Measurements from ENCODE around the gene LRCH1. TPM values are rescaled to one million over a fixed set of nuclear protein-coding genes. Genes with fewer than 3 reads are reported as not detected.

LRCH1 gene
- total and polyA plus RNA-seq, 2 experiments from 2014 or later: 4.7 to 5.0 TPM

DNA sequence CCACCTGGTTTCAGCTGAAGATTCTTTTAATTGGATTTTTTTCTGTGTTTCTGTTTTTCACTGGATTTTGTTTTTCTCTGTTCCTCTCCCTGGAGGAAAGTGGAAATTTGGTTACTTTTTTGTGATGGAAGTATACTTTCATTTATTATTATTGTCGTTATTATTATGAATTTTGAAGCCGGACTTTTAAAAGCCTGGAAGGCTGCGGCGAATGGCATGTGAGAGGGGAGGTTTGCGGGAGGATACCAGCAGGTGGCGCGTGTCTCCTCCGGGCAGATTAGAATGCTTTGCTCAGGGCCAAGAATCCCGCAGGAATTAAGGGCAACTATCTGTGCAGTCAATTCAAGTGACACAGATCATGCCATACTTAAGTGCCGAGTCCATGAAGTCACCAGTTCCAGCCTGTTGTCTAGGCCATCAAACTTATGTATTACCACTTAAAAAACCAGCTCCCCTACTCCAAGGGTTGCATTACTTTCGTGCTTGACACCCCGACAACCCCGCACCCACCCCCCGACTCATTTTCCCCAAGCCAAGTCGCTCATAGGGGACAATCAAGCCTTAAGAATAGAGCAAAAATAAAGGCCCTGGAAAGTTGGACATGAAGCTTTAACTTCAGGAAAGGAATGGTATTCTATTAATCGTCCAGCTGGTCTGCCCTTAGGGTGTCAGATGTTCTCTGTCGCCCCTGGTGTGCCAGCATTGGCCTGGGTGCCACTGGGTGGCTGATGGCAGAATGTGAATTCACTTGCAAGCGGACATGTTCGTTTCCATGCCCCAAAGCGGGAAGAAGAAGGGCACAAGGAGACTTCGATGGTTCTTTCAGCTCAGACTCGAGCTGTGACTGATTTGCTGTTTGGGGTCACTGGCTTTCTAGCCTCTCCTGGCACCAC is 1.3 kb upstream of the LRCH1 start:
- peak overlapping the region; percentile 98 for H3K4me2 ChIP-seq (ENCODE audit: unreplicated experiment)
- peaks cover 24% of the 10 kb centered on the region for H3F3A ChIP-seq (ENCODE audit: insufficient read depth)
- 38 to 39% methylated on average over 21 to 22 of the region's 22 CpGs for WGBS, 2 experiments (ENCODE audit: low coverage in 1 of 2, low lambda C conversion rate in 2 of 2, missing lambda C conversion rate in 2 of 2)
- DNase-seq: peak; percentile 88
- no peaks in the 10 kb centered on the region; the same call in 1 of the 2 replicates for H4K20me1 ChIP-seq (ENCODE audit: insufficient read depth)
- in situ Hi-C loops (cut with MboI): loop anchor here (10.0 kb wide), 1 partner anchor 163 kb away; no protein-coding TSS in a partner anchor
- H2AFZ ChIP-seq: peak overlapping the region; percentile 95
- H3K9me2 ChIP-seq (ENCODE audit: insufficient read depth): no peaks in the 10 kb centered on the region
- no peaks in the 10 kb centered on the region for H3K9me3 ChIP-seq (ENCODE audit: low read depth)
- H3K4me3 ChIP-seq: peak overlapping the region; percentile 91
- H3K79me2 ChIP-seq (ENCODE audit: insufficient read depth): peaks cover 32% of the 10 kb centered on the region
- TF ChIP-seq EZH2phosphoT487 (IDR thresholded peaks at IDR 0.05; ENCODE audit: insufficient read depth, low read depth): no peak
- TF ChIP-seq EZH2 (IDR thresholded peaks at IDR 0.05; ENCODE audit: insufficient read depth, poor library complexity, severe bottlenecking): no peak
- no peaks in the 10 kb centered on the region for H3K27me3 ChIP-seq (replicated peaks; ENCODE audit: insufficient read depth)
- no peak overlapping the region for H3K27ac ChIP-seq
- no peaks in the 10 kb centered on the region for H3K36me3 ChIP-seq (ENCODE audit: low read depth)
- peaks cover 16% of the 10 kb centered on the region for H3K4me1 ChIP-seq (ENCODE audit: insufficient read depth)
- peak overlapping the region; percentile 87; the same call in 1 of the 2 replicates for H3K9ac ChIP-seq

DNA sequence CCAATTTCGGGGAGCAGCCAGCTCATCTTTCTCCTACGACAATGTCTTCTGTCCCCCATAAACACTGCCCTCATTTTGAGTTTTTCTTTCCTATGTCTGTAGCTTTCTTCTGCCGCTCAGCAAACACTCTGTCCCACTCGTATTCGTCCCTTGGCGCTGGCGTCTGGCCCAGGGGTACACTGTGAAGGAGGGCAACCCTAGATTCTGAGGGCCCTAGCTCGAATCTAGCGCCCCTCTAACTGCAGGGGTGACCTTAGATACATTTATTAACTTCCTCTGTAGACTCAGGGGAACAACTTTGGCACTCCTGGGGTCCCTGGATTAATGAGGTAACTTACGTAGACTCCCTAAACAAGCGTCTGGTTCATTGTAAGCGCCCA is 677 bp upstream of the LRCH1 start:
- Histone ChIP-seq H4K20me1 (ENCODE audit: insufficient read depth) (no peaks in the 10 kb centered on the region; the same call in 1 of the 2 replicates), H3K27me3 (replicated peaks; ENCODE audit: insufficient read depth) (no peaks in the 10 kb centered on the region), H3K9ac (peak overlapping the region; percentile 87), H3K4me2 (ENCODE audit: unreplicated experiment) (peak overlapping the region; percentile 98), H3K9me3 (ENCODE audit: low read depth) (no peaks in the 10 kb centered on the region), H3K27ac (0 out of 2 replicates have a peak overlapping the region, but pooled peaks have one; percentile 1), H3K36me3 (ENCODE audit: low read depth) (no peaks in the 10 kb centered on the region), H3K79me2 (ENCODE audit: insufficient read depth) (peaks cover 38% of the 10 kb centered on the region), H3K9me2 (ENCODE audit: insufficient read depth) (no peaks in the 10 kb centered on the region), H3K4me3 (peak overlapping the region; percentile 91), H2AFZ (peak overlapping the region; percentile 95), H3F3A (ENCODE audit: insufficient read depth) (peaks cover 24% of the 10 kb centered on the region), H3K4me1 (ENCODE audit: insufficient read depth) (peaks cover 16% of the 10 kb centered on the region)
- DNase-seq: peak; percentile 15
- in situ Hi-C loops (cut with MboI): loop anchor here (10.0 kb wide), 1 partner anchor 163 kb away; no protein-coding TSS in a partner anchor
- TF ChIP-seq EZH2phosphoT487 (IDR thresholded peaks at IDR 0.05; ENCODE audit: insufficient read depth, low read depth): no peak
- no peak for TF ChIP-seq EZH2 (IDR thresholded peaks at IDR 0.05; ENCODE audit: insufficient read depth, poor library complexity, severe bottlenecking)
- WGBS, 2 experiments (ENCODE audit: low coverage in 1 of 2, low lambda C conversion rate in 2 of 2, missing lambda C conversion rate in 2 of 2): 50 to 52% methylated on average over 12 of the region's 12 CpGs

DNA sequence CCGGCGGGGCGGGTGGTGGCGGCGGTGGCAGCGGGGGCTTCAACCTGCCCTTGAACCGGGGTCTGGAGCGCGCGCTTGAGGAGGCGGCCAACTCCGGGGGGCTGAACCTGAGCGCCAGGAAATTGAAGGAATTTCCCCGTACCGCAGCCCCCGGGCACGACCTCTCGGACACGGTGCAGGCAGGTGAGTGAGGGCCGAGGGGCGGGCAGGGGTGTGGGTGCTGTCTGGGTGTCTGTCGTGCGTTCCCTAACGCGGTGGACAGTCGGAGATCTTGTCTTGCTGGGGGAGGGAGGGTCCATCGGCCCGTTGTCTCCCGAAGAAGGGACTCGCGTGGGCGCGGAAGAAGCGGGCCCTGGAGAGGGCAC is 533 bp downstream of the LRCH1 start:
- TF ChIP-seq EZH2 (IDR thresholded peaks at IDR 0.05; ENCODE audit: insufficient read depth, poor library complexity, severe bottlenecking): no peak
- no peak for TF ChIP-seq EZH2phosphoT487 (IDR thresholded peaks at IDR 0.05; ENCODE audit: insufficient read depth, low read depth)
- no peak for DNase-seq
- Histone ChIP-seq H3K27ac (peak overlapping the region; percentile 78), H4K20me1 (ENCODE audit: insufficient read depth) (no peaks in the 10 kb centered on the region; the same call in 1 of the 2 replicates), H3K36me3 (ENCODE audit: low read depth) (no peaks in the 10 kb centered on the region), H3K4me3 (peak overlapping the region; percentile 91), H3K79me2 (ENCODE audit: insufficient read depth) (peaks cover 50% of the 10 kb centered on the region), H3F3A (ENCODE audit: insufficient read depth) (peaks cover 24% of the 10 kb centered on the region), H3K9me3 (ENCODE audit: low read depth) (no peaks in the 10 kb centered on the region), H3K4me1 (ENCODE audit: insufficient read depth) (peaks cover 16% of the 10 kb centered on the region), H2AFZ (peak overlapping the region; percentile 95), H3K4me2 (ENCODE audit: unreplicated experiment) (peak overlapping the region; percentile 98), H3K27me3 (replicated peaks; ENCODE audit: insufficient read depth) (no peaks in the 10 kb centered on the region), H3K9ac (peak overlapping the region; percentile 87), H3K9me2 (ENCODE audit: insufficient read depth) (no peaks in the 10 kb centered on the region)
- in situ Hi-C loops (cut with MboI): loop anchor here (10.0 kb wide), 1 partner anchor 161 kb away; no protein-coding TSS in a partner anchor
- WGBS, 2 experiments (ENCODE audit: low coverage in 1 of 2, low lambda C conversion rate in 2 of 2, missing lambda C conversion rate in 2 of 2): 1 to 2% methylated on average over 31 to 34 of the region's 34 CpGs

- Histone ChIP-seq H3F3A (ENCODE audit: insufficient read depth) (peaks cover 24% of the 10 kb centered on the region), H3K36me3 (ENCODE audit: low read depth) (no peaks in the 10 kb centered on the region), H3K27ac (peak overlapping the region; percentile 78), H3K9me2 (ENCODE audit: insufficient read depth) (no peaks in the 10 kb centered on the region), H4K20me1 (ENCODE audit: insufficient read depth) (no peaks in the 10 kb centered on the region; the same call in 1 of the 2 replicates), H3K4me2 (ENCODE audit: unreplicated experiment) (peak overlapping the region; percentile 98), H2AFZ (peak overlapping the region; percentile 95), H3K9me3 (ENCODE audit: low read depth) (no peaks in the 10 kb centered on the region), H3K79me2 (ENCODE audit: insufficient read depth) (peaks cover 57% of the 10 kb centered on the region), H3K4me1 (ENCODE audit: insufficient read depth) (peaks cover 16% of the 10 kb centered on the region), H3K9ac (peak overlapping the region; percentile 87), H3K27me3 (replicated peaks; ENCODE audit: insufficient read depth) (no peaks in the 10 kb centered on the region), H3K4me3 (peak overlapping the region; percentile 91)
- WGBS, 2 experiments (ENCODE audit: low coverage in 1 of 2, low lambda C conversion rate in 2 of 2, missing lambda C conversion rate in 2 of 2): 1 to 2% methylated on average over 67 to 71 of the region's 75 CpGs
- no peak for TF ChIP-seq EZH2 (IDR thresholded peaks at IDR 0.05; ENCODE audit: insufficient read depth, poor library complexity, severe bottlenecking)
- no peak for TF ChIP-seq EZH2phosphoT487 (IDR thresholded peaks at IDR 0.05; ENCODE audit: insufficient read depth, low read depth)
- peak; percentile 91 for DNase-seq
- in situ Hi-C loops (cut with MboI): loop anchor here (10.0 kb wide), 1 partner anchor 161 kb away; no protein-coding TSS in a partner anchor
These were observed 1.2 kb downstream of the LRCH1 start for GRCh38 chr13:46553886-46554858.
